ENCODE results near the gene BMPR2.
"Not testable (repeated sequence)": the region's sequence is repeated elsewhere in the genome, so short reads cannot be mapped to it uniquely, and the experiment has no call there.

DNA sequence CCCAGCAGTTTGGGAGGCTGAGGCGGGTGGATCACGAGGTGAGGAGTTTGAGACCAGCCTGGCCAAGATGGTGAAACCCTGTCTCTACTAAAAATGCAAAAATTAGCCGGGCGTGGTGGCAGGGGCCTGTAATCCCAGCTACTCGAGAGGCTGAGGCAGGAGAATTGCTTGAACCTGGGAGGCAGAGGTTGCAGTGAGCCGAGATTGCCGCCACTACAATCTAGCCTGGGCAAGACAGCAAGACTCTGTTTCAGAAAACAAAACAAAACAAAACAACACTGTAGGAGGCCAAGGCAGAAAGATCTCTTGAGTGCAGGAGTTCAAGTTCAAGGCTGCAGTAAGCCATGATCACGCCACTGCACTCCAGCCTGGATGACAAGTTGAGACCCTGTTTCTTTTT, 17.2 kb upstream of the BMPR2 start:
- TF ChIP-seq, protein P1, sequence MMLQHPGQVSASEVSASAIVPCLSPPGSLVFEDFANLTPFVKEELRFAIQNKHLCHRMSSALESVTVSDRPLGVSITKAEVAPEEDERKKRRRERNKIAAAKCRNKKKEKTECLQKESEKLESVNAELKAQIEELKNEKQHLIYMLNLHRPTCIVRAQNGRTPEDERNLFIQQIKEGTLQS (IDR thresholded peaks at IDR 0.05): not testable (repeated sequence)
- TF ChIP-seq, protein P2, sequence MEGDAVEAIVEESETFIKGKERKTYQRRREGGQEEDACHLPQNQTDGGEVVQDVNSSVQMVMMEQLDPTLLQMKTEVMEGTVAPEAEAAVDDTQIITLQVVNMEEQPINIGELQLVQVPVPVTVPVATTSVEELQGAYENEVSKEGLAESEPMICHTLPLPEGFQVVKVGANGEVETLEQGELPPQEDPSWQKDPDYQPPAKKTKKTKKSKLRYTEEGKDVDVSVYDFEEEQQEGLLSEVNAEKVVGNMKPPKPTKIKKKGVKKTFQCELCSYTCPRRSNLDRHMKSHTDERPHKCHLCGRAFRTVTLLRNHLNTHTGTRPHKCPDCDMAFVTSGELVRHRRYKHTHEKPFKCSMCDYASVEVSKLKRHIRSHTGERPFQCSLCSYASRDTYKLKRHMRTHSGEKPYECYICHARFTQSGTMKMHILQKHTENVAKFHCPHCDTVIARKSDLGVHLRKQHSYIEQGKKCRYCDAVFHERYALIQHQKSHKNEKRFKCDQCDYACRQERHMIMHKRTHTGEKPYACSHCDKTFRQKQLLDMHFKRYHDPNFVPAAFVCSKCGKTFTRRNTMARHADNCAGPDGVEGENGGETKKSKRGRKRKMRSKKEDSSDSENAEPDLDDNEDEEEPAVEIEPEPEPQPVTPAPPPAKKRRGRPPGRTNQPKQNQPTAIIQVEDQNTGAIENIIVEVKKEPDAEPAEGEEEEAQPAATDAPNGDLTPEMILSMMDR (IDR thresholded peaks at IDR 0.05; ENCODE audit: low read depth, low read length, missing input control): not testable (repeated sequence)
- TF ChIP-seq, protein P3, sequence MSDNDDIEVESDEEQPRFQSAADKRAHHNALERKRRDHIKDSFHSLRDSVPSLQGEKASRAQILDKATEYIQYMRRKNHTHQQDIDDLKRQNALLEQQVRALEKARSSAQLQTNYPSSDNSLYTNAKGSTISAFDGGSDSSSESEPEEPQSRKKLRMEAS (IDR thresholded peaks at IDR 0.05): not testable (repeated sequence)
- TF ChIP-seq JUND (IDR thresholded peaks at IDR 0.05): not testable (repeated sequence)
- TF ChIP-seq, protein P4, sequence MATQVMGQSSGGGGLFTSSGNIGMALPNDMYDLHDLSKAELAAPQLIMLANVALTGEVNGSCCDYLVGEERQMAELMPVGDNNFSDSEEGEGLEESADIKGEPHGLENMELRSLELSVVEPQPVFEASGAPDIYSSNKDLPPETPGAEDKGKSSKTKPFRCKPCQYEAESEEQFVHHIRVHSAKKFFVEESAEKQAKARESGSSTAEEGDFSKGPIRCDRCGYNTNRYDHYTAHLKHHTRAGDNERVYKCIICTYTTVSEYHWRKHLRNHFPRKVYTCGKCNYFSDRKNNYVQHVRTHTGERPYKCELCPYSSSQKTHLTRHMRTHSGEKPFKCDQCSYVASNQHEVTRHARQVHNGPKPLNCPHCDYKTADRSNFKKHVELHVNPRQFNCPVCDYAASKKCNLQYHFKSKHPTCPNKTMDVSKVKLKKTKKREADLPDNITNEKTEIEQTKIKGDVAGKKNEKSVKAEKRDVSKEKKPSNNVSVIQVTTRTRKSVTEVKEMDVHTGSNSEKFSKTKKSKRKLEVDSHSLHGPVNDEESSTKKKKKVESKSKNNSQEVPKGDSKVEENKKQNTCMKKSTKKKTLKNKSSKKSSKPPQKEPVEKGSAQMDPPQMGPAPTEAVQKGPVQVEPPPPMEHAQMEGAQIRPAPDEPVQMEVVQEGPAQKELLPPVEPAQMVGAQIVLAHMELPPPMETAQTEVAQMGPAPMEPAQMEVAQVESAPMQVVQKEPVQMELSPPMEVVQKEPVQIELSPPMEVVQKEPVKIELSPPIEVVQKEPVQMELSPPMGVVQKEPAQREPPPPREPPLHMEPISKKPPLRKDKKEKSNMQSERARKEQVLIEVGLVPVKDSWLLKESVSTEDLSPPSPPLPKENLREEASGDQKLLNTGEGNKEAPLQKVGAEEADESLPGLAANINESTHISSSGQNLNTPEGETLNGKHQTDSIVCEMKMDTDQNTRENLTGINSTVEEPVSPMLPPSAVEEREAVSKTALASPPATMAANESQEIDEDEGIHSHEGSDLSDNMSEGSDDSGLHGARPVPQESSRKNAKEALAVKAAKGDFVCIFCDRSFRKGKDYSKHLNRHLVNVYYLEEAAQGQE (IDR thresholded peaks at IDR 0.05): not testable (repeated sequence)

Data from liver (tissue), 3 donors.